GM08714 (cell line): ENCODE results near the gene CPTP.

ENCODE experiments used
- H3K4me3 ChIP-seq: fragments of 200-500 bp; sonication (Bioruptor generic); 2 replicates; pipeline ENCODE4 v1.5.1; 2014; ENCODE audit warnings: mild to moderate bottlenecking, low read length, inconsistent platforms
- ZNF274 ChIP-seq: IDR thresholded peaks from 2 replicates; pipeline ENCODE4 v1.6.1; 2012; ENCODE audit warnings: mild to moderate bottlenecking, low read depth, low read length

The CPTP gene

DNA sequence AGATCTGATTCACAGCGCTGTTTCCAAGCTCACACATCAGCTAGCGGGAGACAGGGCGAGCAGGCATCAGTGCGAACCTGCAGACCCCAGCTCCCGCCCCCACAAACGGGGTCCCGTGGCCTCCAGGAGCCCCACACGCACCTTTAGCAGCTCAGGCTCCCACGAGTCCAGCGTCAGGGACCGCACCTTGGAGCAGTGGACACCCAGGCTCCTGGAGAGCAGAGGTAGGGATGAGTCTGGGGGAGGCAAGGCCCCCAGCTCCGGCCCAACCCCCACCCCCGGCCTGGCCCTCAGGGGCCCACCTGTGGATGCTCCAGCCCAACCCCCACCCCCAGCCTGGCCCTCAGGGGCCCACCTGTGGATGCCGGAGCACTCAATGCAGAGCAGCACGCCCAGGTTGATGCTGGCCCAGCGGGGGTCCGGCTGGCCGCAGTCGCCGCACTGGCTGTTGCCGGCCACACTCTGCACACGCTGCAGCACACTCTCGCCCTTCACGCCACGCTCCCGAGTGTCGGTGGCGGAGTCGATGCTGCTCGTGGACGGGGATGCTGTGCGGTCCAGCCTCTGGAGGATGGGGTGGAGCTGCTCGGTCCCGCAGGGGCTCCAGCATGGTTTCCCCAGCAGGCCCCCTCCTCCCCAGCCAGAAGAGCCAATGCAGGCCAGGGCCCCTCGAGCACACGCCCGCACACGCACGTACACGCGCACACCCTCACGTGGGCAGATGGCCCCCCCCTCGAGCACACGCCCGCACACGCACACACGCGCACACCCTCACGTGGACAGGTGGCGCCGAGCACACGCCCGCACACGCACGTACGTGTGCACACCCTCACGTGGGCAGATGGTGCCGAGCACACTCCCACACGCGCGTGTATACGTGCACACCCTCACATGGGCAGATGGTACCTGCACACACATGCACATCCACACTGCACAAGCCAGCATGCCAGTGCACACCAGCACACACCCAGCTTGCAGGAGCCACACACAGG is 28.2 kb upstream of the CPTP start:
- no peak overlapping the region for H3K4me3 ChIP-seq
- no peak for TF ChIP-seq ZNF274

DNA sequence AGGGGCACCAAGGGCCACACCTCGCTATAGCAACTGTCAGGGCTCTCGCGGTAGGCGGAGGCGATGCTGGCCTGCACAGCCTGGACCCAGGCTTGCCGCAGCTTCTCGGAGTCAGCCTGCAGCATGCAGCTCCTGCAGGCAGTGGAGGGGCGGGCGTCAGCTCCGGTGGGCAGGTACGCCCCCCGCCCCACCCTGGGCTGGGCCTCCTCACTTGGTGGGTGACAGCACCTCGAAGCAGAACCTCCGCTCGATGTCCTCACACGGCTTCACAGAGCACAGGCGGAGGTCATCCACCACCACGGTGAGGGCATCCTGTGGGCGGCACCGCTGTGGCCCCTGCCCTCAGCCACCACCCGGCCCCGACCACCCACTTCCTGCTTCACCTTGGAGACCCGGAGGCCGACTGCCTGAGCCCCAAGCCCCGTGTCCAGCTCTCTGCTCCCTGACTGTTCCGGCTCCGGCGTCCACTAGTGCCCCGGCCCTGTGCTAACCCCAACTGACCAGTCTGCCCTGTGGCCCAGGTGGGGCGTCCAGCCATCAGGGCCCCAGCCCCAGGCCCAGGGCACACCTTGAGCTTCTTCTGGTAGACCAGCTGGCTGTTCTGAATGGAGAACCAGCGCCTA is 26.7 kb upstream of the CPTP start:
- no peak for TF ChIP-seq ZNF274

DNA sequence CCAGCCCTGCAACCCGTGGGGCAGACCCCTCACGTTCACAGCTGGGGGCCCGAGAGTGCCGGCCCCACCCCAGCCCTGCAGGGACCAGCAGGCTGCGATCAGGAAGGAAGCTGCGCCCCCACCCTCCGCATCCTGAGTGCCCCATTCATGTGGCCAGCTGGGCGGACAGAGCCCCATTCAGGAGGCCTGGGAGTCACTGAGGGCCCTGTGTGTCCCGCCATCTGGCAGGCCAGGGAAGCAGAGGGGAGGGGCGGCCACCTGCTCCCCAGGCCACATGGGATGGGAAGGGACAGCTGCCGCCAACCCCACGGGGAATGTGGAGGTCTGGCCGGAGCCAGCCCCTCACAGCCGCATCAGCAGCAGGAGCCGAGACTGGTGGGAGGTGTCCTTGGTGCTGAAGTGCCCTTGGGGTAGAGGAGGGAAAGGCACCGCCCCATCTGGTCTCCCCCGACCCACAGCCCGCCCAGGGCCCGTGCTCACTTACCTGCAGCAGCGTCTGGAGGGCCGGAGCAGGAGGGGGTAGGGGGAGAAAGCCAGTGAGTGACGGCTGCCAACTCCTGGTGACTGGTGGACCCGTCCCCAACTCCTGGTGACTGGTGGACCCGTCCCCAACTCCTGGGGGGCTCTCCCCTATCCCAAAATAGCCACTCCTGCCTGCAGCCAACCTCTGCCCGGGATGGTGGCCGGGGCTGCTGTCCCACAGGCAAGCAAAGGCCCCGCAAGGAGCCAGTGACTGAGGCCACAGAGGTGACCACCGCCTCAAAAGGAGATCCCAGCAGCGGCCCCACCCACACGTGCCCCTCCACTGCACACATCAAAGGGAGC is 25.5 kb upstream of the CPTP start:
- no peak overlapping the region for H3K4me3 ChIP-seq
- TF ChIP-seq ZNF274 = no peak

More for the DNA sequence above, 26.7 kb upstream of the CPTP start:
- no peak overlapping the region for H3K4me3 ChIP-seq

DNA sequence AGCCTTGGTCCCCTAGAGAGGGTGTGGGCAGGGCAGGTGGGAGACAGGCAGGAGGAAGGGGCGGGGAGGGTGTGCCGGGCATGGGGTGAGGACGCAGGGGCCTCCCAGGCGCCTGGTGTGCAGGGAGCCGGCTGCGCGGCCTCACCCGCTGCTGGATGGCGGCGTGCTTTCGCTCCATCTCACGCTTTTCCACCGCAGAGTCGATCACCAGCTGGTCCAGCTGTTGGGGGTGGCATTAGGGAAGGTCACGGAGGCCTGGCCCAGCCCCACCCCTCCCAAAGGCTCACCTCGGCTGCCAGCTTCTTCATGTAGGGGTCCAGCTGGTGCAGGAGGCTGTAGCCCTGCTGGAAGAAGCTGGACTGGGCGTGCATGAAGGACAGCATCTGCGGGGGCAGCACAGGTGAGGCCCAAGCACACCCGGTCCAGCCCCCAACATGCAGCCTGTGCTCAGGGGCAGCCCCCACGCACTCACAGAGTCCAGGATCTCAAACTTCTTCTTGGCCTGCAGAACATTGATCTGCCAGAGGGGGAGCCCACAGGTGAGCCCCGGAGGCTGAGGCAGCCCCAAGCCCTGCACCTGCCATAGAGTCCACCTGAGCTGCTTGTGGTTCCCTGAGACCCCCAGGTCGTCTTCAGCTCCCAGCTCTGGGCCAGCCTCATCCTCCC is 24.8 kb upstream of the CPTP start:
- no peak overlapping the region for H3K4me3 ChIP-seq
- no peak for TF ChIP-seq ZNF274

DNA sequence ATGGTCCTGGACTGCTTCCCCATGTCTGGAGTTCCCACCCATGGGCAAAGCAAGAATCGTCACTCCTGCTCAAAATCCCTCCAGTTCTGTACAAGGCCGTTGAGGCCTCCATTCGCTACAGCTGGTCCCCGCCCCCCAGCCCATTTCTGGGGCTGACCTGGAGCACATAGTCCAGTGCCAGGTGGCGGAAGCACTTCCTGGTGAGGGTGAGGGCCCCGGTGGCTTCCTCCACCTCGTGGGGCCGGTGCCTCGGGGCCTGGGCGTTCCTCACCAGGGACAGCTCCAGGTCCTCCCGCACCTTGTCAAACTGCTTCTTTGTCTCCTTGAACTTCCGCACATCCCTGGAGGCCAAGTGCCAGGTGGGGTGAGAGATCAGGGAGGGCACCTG is 24.3 kb upstream of the CPTP start:
- no peak overlapping the region for H3K4me3 ChIP-seq
- no peak for TF ChIP-seq ZNF274

DNA sequence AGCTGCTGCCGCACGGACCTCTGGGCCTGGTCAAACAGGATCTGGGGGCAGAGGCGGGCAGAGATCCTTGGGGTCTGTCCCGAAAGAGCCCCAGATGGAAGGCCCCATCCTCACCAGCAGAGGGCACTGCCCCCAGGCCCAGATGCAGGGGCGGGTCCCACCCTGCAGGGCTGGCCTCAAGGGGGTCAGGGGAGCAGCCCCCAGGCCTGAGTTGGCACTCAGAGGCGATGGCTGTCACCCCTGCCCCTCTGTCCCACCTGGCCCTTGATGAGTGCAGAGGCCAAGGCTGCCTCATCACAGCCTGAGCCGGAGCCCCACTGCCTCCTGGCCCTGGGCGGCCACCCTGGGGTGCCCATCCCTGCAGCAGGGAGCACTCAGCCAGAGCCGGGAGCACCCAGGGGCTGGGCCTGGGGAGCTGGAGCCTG is 22.6 kb upstream of the CPTP start:
- TF ChIP-seq ZNF274 = no peak
- no peak overlapping the region for H3K4me3 ChIP-seq

DNA sequence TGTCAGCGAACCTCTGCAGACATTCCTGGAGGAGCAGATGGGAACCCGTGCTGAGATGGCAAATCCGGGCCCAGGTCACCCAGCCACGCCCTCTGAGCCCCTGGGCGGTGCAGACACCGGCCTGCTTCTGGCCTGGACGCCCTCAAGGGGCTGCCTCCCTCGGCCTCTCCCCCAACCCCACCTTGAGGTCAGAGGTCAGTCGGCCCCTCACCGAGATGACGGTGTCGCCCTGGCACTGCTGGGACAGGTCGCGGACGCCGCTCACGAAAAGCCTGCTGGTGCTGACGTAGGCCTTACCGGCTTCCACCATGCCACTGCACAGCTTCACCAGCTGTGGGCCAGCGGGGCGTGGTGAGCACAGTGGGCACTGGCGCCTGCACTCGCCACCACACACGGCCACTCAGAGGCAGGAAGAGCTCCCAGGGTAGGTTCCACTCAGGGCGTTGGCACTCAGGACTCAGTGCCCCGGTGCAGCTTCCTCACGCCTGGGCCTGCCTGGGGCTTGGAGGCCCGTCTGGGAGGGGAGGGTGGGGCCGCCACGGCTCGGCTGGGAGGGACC is 21.6 kb upstream of the CPTP start:
- H3K4me3 ChIP-seq = no peak overlapping the region
- TF ChIP-seq ZNF274 = no peak

DNA sequence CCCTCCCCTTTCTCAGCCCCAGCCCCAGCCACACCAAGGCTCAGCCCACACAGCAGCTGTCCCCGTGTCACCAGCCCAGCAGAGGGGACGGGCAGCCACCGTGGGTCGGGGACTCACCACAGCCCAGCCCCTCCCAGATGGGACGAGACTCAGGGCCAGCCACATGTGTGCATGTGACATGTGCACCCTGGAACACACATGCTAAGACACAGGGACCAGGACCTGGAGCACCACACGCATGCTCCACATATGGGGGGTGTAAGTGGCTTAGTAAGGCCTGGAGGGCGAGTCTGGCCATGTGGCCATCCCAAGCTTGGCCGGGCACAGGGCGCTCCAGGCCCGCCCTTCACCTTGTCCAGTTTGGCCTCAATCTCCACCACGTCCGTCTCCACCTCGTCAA is 20.9 kb upstream of the CPTP start:
- no peak overlapping the region for H3K4me3 ChIP-seq
- no peak for TF ChIP-seq ZNF274

DNA sequence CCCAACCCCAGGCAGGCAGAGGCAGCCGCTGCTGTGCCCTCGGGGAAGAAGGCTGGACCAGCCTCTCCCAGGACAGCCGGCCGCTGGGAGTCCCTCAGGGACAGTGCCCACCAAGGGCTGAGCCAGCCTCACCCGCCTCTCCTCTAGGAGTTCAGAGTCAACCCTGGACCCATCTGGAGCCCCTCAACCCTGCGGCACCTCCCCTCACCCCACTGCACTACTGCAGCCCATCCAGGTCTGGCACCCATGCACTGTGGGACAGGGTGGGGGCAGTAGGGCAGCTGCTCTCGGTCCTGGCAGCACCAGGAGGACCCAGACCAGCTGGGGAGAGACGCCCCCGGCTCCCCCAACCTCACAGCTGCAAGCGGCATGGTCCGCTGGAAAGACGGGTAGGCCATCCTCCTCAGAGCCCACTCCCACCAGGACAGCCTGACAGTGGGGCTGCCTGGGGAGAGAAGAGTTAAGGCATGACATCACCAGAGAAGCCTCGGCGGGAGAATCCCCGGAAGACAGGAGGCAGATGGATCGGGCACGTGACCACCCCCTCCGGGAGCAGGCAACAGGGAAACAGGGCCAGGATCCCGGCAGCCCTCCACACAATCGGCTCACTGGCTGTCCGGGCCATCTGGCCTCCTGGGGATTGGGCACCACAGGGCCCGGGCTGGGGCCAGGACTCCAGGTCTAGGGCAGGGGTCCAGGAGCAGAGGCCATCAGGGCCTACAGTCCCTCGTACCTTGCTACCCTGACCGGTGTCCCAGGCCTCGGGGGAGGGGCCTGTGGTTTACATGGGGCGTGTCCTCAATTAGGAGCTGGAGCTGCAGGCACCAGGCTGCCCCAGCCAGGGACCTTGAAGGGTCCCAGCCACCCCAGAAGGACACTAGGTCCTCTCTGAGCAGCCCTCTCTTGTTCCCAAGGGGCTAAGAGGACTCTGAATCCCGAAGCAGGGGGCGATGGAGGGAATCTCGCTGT is 20.0 kb upstream of the CPTP start:
- H3K4me3 ChIP-seq = no peak overlapping the region; the same call in 1 of the 2 replicates

DNA sequence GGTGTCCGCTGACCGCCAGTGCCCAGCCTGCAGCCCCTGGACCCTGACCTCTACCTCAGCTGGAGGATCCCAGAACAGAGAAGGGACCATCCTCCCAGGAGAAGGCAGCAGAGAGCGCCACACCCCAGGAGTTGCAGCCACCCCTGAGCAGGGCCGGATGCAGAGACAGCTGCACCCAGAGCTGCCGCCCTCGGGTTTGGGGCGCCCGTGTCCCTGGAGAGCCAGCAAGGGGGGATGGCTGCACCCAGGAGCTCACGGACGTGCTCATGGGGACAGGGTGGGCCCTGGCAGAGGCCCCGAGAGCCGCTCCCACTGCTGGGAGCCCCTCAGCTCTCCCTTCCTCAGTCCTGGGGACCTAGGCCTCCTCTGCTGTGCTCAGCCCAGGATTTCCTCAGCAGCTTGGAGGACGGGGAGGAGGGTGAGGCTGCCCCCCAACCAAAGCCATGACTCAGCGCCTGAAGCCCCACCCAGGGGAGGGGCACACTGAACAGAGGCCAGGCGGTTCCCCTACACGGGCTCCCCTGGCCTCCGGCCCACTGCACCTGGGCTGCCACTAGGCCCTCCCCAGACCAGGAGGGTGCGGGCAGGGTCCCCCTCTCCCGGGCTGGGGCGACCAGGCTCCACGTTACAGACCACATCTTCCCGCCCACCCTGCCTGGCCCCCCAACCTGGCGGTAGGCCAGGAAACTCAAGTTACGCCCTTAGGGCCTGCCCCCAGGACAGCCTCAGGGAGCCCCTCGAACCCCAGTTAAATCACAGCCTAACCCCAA is 19.1 kb upstream of the CPTP start:
- TF ChIP-seq ZNF274 = no peak
- peak overlapping the region; percentile 81; the same call in 1 of the 2 replicates for H3K4me3 ChIP-seq

More for the DNA sequence above, 20.0 kb upstream of the CPTP start:
- no peak for TF ChIP-seq ZNF274

DNA sequence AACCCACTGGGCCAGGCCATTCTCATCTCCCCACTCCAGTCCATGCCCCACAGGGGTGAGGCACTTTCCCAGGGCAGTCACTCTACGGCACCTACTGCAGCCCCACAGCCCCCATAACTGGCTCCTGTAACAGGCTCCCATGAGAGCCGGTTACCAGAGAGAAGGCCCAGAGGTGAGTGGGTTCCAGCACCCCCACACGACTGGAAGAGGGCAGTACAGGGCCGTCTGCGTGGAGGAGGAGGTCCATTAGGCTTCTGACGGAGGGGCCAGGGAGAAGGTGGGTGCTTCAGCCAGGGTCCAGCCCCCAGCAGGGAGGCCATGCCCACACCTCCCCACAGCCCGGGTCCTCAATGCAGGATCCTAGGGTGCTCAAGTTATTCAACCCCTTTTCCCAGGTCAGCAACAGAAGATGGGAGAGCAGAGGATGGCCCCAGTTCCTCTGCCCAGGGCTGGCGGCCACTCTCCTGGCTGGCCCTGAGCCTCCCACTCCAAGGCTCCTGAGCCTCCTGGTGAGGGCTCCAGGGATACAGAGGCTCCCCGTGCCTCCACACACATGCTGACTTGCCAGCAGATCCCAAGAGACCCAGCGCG is 18.4 kb upstream of the CPTP start:
- H3K4me3 ChIP-seq = peak overlapping the region; percentile 81; the same call in 1 of the 2 replicates
- TF ChIP-seq ZNF274 = no peak
